HEK293 (cell line): ENCODE results near the gene SNX5.

Source experiments
- CTCF ChIA-PET: fragments of 350-600 bp; formaldehyde crosslinking; extraction: SDS; loops from one replicate; lab custom pipeline; 2021; ENCODE audit warnings: antibody characterized with exemption; lab: Yijun Ruan, JAX
- POLR2A ChIA-PET: fragments of 300-600 bp; formaldehyde crosslinking; extraction: SDS; loops from one replicate; lab custom pipeline; 2020; ENCODE audit warnings: antibody characterized with exemption, inconsistent platforms; lab: Yijun Ruan, JAX
- H3K27ac ChIP-seq: fragments of 200-500 bp; sonication (Bioruptor generic); 2 replicates; pipeline ENCODE4 v1.5.1; 2014; ENCODE audit warnings: low read depth, low read length, control low read depth, inconsistent platforms; ENCODE audit errors: extremely low read depth
- H3K36me3 ChIP-seq, 2 experiments: fragments of 200-500 bp in 1 of 2; sonication (Bioruptor generic) in 1 of 2; 1 replicate in 1 of 2; 2 replicates in 1 of 2; pipeline ENCODE4 v1.5.1; 2014 to 2017; ENCODE audit warnings: inconsistent platforms in 2 of 2, low read length in 2 of 2; ENCODE audit not compliant: control insufficient read depth in 2 of 2, insufficient read depth in 1 of 2
- H3K4me1 ChIP-seq: fragments of 200-500 bp; sonication (Bioruptor generic); 2 replicates; pipeline ENCODE4 v1.5.1; 2014; ENCODE audit warnings: mild to moderate bottlenecking, low read length, inconsistent platforms; ENCODE audit not compliant: control insufficient read depth, insufficient read depth
- H3K4me3 ChIP-seq: 2 replicates; pipeline ENCODE4 v1.5.1; 2011; ENCODE audit warnings: low read depth, mild to moderate bottlenecking, control low read depth, low read length, moderate library complexity
- H3K9me3 ChIP-seq: fragments of 200-500 bp; sonication (Bioruptor generic); 2 replicates; pipeline ENCODE4 v1.5.1; 2014; ENCODE audit warnings: low read depth, low read length, inconsistent platforms; ENCODE audit not compliant: control insufficient read depth, insufficient read depth
- FEZF1 ChIP-seq: fragments of 450-650 bp; formaldehyde crosslinking; IDR thresholded peaks from 2 replicates; pipeline ENCODE4 v1.5.1; 2016; ENCODE audit warnings: missing biosample characterization, missing genetic modification characterization
- GLIS1 ChIP-seq: fragments of 450-650 bp; formaldehyde crosslinking; IDR thresholded peaks from 2 replicates; pipeline ENCODE4 v1.5.1; 2016; ENCODE audit warnings: missing biosample characterization, missing genetic modification characterization
- WT1 ChIP-seq: fragments of 450-650 bp; formaldehyde crosslinking; IDR thresholded peaks from 2 replicates; pipeline ENCODE4 v1.5.1; 2016; ENCODE audit warnings: missing biosample characterization, missing genetic modification characterization
- ZBTB48 ChIP-seq: fragments of 450-650 bp; formaldehyde crosslinking; IDR thresholded peaks from 2 replicates; pipeline ENCODE4 v1.5.1; 2016; ENCODE audit warnings: missing biosample characterization, missing genetic modification characterization
- ZNF211 ChIP-seq: fragments of 450-650 bp; formaldehyde crosslinking; IDR thresholded peaks from 2 replicates; pipeline ENCODE4 v1.5.1; 2016; ENCODE audit warnings: low read depth, missing biosample characterization, missing genetic modification characterization
- ZNF23 ChIP-seq: fragments of 450-650 bp; formaldehyde crosslinking; IDR thresholded peaks from 2 replicates; pipeline ENCODE4 v1.5.1; 2016; ENCODE audit warnings: missing biosample characterization, missing genetic modification characterization, borderline replicate concordance
- ZNF423 ChIP-seq: fragments of 450-650 bp; formaldehyde crosslinking; IDR thresholded peaks from 2 replicates; pipeline ENCODE4 v1.5.1; 2016; ENCODE audit warnings: missing biosample characterization, missing genetic modification characterization
- ZNF426 ChIP-seq: fragments of 450-650 bp; formaldehyde crosslinking; IDR thresholded peaks from 2 replicates; pipeline ENCODE4 v1.5.1; 2017; ENCODE audit warnings: missing biosample characterization, missing genetic modification characterization, mild to moderate bottlenecking, inconsistent platforms, moderate library complexity
- ZNF626 ChIP-seq: fragments of 450-650 bp; sonication (Bioruptor Pico); formaldehyde crosslinking; IDR thresholded peaks from 2 replicates; pipeline ENCODE4 v1.5.1; 2018; ENCODE audit warnings: missing biosample characterization, missing genetic modification characterization, inconsistent platforms
- TF ChIP-seq, protein P1 (sequence below): fragments of 450-650 bp; formaldehyde crosslinking; IDR thresholded peaks from 2 replicates; pipeline ENCODE4 v1.5.1; 2016; ENCODE audit warnings: missing biosample characterization, missing genetic modification characterization
- TF ChIP-seq, protein P2 (sequence below): fragments of 450-650 bp; formaldehyde crosslinking; IDR thresholded peaks from 2 replicates; pipeline ENCODE4 v1.5.1; 2017; ENCODE audit warnings: missing biosample characterization, missing genetic modification characterization
- TF ChIP-seq, protein P3 (sequence below): fragments of 450-650 bp; formaldehyde crosslinking; IDR thresholded peaks from 2 replicates; pipeline ENCODE4 v1.5.1; 2017; ENCODE audit warnings: missing biosample characterization, missing genetic modification characterization
- TF ChIP-seq, protein P4 (sequence below): fragments of 450-650 bp; formaldehyde crosslinking; IDR thresholded peaks from 2 replicates; pipeline ENCODE4 v1.5.1; 2016; ENCODE audit warnings: missing biosample characterization, missing genetic modification characterization
- TF ChIP-seq, protein P5 (sequence below): fragments of 450-650 bp; formaldehyde crosslinking; IDR thresholded peaks from 2 replicates; pipeline ENCODE4 v1.5.1; 2016; ENCODE audit warnings: missing biosample characterization, missing genetic modification characterization, borderline replicate concordance

Gene SNX5

DNA sequence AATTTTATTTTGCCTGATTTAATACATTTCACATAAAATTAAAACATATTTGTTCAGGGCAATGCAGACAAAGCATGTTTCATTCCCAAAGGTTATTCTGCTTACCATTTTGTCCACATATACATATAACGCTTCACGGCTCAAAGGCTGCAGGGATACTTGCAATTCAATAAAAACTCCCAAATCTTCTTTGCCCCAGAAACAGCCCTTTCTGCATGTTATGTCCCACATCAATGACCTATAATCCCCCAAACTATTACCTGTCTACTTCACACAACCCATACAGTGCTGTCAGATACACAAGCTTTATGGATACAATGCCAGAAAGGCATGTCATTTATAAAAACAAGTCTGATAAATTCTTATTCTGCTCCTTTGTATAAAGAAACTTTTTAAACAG, 20.2 kb downstream of the SNX5 start:
- POLR2A ChIA-PET, result interaction anchor here (1.3 kb wide), 1 partner anchor 17 kb away, joined by 5 read pairs; no protein-coding TSS in a partner anchor
- CTCF ChIA-PET, result interaction anchor here (1.1 kb wide), 1 partner anchor 11 kb away, joined by 5 read pairs; no protein-coding TSS in a partner anchor

GRCh38 chr20:17947474-17947815, 21.1 kb downstream of the SNX5 start:
- ChIA-PET POLR2A (no interaction called here), CTCF (interaction anchor here (0.7 kb wide), 1 partner anchor 416 kb away, joined by 4 read pairs; the partner anchor contains the start of gene BFSP1)
- Histone ChIP-seq H3K4me3 (no peak overlapping the region), H3K27ac (no peak overlapping the region), H3K4me1 (no peaks in the 10 kb centered on the region), H3K36me3 (peaks cover 50 to 100% of the 10 kb centered on the region in 2 experiments), H3K9me3 (no peaks in the 10 kb centered on the region)
- TF ChIP-seq GLIS1 (no peak), ZNF211 (tag by site-specific recombination) (no peak), ZNF426 (tag by site-specific recombination) (no peak), ZNF23 (tag by site-specific recombination) (no peak), FEZF1 (tag by site-specific recombination) (no peak)
- TF ChIP-seq, protein P1, sequence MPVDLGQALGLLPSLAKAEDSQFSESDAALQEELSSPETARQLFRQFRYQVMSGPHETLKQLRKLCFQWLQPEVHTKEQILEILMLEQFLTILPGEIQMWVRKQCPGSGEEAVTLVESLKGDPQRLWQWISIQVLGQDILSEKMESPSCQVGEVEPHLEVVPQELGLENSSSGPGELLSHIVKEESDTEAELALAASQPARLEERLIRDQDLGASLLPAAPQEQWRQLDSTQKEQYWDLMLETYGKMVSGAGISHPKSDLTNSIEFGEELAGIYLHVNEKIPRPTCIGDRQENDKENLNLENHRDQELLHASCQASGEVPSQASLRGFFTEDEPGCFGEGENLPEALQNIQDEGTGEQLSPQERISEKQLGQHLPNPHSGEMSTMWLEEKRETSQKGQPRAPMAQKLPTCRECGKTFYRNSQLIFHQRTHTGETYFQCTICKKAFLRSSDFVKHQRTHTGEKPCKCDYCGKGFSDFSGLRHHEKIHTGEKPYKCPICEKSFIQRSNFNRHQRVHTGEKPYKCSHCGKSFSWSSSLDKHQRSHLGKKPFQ (tag by site-specific recombination), result no peak
- TF ChIP-seq, protein P2, sequence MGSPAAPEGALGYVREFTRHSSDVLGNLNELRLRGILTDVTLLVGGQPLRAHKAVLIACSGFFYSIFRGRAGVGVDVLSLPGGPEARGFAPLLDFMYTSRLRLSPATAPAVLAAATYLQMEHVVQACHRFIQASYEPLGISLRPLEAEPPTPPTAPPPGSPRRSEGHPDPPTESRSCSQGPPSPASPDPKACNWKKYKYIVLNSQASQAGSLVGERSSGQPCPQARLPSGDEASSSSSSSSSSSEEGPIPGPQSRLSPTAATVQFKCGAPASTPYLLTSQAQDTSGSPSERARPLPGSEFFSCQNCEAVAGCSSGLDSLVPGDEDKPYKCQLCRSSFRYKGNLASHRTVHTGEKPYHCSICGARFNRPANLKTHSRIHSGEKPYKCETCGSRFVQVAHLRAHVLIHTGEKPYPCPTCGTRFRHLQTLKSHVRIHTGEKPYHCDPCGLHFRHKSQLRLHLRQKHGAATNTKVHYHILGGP (tag by site-specific recombination), result no peak

More for the DNA sequence above, 20.2 kb downstream of the SNX5 start:
- TF ChIP-seq WT1 (tag by site-specific recombination) (no peak), ZNF626 (tag by site-specific recombination) (no peak), ZBTB48 (no peak), ZNF423 (tag by site-specific recombination) (no peak)
- TF ChIP-seq, protein P3, sequence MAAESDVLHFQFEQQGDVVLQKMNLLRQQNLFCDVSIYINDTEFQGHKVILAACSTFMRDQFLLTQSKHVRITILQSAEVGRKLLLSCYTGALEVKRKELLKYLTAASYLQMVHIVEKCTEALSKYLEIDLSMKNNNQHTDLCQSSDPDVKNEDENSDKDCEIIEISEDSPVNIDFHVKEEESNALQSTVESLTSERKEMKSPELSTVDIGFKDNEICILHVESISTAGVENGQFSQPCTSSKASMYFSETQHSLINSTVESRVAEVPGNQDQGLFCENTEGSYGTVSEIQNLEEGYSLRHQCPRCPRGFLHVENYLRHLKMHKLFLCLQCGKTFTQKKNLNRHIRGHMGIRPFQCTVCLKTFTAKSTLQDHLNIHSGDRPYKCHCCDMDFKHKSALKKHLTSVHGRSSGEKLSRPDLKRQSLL (tag by site-specific recombination), result no peak
- TF ChIP-seq, protein P4, sequence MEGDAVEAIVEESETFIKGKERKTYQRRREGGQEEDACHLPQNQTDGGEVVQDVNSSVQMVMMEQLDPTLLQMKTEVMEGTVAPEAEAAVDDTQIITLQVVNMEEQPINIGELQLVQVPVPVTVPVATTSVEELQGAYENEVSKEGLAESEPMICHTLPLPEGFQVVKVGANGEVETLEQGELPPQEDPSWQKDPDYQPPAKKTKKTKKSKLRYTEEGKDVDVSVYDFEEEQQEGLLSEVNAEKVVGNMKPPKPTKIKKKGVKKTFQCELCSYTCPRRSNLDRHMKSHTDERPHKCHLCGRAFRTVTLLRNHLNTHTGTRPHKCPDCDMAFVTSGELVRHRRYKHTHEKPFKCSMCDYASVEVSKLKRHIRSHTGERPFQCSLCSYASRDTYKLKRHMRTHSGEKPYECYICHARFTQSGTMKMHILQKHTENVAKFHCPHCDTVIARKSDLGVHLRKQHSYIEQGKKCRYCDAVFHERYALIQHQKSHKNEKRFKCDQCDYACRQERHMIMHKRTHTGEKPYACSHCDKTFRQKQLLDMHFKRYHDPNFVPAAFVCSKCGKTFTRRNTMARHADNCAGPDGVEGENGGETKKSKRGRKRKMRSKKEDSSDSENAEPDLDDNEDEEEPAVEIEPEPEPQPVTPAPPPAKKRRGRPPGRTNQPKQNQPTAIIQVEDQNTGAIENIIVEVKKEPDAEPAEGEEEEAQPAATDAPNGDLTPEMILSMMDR, result no peak
- TF ChIP-seq, protein P5, sequence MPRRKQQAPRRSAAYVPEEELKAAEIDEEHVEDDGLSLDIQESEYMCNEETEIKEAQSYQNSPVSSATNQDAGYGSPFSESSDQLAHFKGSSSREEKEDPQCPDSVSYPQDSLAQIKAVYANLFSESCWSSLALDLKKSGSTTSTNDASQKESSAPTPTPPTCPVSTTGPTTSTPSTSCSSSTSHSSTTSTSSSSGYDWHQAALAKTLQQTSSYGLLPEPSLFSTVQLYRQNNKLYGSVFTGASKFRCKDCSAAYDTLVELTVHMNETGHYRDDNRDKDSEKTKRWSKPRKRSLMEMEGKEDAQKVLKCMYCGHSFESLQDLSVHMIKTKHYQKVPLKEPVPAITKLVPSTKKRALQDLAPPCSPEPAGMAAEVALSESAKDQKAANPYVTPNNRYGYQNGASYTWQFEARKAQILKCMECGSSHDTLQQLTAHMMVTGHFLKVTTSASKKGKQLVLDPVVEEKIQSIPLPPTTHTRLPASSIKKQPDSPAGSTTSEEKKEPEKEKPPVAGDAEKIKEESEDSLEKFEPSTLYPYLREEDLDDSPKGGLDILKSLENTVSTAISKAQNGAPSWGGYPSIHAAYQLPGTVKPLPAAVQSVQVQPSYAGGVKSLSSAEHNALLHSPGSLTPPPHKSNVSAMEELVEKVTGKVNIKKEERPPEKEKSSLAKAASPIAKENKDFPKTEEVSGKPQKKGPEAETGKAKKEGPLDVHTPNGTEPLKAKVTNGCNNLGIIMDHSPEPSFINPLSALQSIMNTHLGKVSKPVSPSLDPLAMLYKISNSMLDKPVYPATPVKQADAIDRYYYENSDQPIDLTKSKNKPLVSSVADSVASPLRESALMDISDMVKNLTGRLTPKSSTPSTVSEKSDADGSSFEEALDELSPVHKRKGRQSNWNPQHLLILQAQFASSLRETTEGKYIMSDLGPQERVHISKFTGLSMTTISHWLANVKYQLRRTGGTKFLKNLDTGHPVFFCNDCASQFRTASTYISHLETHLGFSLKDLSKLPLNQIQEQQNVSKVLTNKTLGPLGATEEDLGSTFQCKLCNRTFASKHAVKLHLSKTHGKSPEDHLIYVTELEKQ (tag by site-specific recombination), result no peak
- Histone ChIP-seq H3K27ac (no peak overlapping the region), H3K4me1 (no peaks in the 10 kb centered on the region), H3K9me3 (no peaks in the 10 kb centered on the region), H3K4me3 (no peak overlapping the region), H3K36me3 (peaks cover 46 to 100% of the 10 kb centered on the region in 2 experiments)
